ENCODE measurements around the gene PSAPL1.

PSAPL1 gene

DNA sequence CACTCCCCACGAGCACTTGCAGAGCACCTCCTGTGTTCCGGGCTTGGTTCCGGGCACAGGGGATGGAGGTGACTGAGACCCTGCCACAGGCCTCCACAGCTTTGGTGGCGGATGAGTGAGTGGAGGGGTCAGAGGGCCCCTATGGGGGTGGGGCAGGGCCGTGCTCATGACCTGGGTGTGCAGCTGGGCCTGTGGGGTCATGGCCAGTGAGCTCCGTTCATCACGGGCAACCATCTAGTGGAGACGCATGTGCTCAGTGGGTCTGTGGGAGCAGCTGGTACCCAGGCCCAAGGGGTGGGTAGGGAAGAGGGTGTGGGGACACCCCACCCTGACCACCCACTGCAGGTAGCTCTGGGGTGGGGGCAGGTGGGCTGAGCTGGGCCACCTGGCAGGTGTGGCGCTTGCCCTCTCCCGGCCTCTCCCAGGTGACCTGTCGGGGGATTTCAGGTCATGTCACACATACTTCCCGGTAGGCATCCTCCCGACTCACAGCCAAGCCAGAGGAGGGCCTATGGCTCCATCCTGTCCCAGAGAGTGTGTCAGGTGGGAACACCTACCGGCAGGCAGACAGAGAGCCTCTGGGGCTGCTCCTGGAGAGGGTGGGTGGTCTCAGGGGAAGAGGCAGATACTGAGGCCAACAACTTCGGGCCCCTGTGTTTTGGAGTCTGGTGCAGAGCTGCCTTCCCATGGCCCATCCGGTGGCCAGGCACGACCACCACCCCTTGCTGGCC lies 3.6 kb downstream of the PSAPL1 start:
- DNase-seq = no peak

DNA sequence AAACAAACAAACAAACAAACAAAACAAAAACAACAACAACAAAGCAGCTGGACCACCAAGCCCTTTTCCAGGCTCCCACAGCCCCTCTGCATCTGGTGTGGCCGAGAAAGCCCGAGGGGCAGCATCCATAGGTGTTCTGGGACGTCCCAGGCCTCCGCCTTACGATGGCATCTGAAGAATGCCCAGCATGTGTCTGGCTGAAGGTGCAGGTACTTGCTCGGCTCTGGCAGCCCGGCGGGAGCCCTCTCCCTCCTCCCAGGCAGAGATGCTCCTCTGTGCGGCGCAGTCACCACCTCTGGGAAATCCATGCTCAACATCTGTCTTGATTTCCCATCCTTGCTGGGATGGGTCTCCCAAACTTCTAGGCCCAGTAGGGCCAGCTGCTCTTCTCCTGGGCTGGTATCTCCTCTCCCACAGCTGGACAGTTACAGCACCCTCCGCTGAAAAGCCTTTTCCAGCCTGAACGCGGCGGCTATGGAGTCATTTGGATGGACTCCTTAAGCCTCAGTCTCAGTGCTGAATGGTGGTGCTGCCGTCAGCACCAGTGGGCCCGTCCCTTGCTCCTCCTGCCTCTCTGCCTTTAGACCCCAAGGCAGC lies 4.3 kb downstream of the PSAPL1 start:
- no peak for DNase-seq

DNA sequence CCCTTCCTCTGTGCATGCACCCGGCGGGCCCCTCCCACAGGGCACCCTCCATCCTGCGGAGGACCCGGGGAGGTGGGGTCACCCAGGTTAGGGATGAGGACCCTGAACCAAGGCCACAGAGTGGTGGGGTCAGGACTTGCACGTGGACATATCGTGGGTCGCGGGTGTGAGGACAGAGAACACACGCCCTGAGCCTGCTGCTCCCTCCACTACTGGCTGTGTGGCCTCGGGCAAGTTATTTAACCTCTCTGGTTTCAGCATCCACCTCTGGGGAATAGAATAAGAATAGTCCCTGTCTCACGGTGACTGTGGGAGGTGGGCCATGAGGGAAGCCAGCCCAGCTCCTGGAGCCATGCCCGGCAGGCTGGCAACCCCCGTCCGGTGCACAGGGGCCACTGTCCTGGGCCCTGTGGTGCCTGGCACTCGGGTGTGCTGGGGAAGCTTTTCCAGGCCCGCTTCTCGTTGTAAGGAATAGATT lies 5.1 kb downstream of the PSAPL1 start:
- no peak for DNase-seq

DNA sequence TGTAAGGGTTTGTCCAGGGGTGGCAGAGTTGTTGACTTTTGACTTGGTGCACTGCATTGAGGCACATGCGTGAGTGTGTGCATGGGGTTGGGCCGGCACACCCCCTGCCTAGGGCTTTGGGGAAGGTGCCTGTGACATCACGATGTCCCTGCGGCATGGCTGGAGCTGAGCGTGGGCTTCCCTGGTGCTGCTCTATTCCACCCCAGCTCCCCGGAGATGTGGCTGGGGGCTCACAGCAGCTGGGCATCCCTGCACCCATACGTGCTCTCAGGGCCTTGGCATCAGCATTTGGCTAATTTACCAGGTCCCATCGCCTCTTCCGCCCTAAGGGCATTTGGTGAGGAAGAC lies 5.7 kb downstream of the PSAPL1 start:
- no peak for DNase-seq

DNA sequence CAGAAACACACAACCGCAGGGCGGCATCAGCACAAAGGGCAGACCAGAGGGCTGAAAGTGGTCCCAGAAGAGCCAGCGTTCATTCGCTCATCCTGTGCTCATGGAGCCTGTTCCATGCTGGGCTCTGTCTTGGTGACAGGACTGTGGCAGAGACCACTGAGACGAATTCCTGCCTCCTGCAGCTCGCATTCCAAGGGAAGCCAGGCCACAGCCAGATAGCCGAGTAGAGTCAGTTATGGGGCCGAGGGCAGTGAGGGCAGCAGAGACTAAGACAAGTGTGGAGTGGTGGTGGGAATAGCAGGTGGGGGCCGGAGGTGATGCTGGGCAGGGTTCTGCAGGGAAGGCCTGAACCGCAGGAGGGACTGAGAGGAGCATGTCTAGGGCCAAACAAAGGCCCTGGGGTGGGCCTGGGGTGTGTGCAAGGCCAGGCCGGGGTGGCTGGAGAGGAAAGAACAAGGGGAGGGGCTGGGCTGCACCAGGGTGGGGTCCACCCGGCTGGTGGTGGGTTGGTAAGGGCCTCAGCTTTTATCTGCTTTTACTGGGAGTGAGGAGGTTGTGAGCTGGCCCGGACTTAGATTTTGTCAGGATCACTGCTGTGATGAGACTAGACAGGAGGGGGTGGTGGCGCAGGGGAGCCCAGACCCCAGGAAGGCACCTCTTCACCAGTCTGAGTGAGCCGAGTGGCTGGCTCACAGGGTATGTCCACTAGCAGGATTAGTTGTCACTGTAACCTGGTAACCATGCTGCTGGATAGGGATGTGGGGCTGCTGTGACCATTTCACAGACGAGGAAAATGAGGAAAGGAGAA lies 6.3 kb downstream of the PSAPL1 start:
- DNase-seq = no peak

DNA sequence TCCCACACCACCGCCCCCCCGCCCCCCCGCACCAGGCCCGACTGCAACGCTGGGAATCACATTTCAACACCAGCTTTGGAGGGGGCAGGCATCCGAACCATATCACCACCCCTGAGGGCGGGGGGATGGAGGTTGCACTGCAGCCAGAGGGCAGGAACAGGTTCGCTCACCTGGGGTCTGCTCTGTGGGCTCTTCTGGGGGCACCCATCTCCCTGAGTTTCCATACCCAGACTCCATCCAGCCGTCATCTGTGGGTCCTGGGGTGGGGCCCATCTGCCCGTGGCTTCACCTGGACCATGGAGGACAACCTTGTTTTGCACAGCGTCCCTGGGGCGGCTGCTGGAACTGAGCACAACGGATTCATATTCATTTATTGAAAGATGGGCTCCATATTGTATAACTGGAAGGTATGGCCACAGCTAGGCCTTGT lies 6.9 kb downstream of the PSAPL1 start:
- DNase-seq = no peak

DNA sequence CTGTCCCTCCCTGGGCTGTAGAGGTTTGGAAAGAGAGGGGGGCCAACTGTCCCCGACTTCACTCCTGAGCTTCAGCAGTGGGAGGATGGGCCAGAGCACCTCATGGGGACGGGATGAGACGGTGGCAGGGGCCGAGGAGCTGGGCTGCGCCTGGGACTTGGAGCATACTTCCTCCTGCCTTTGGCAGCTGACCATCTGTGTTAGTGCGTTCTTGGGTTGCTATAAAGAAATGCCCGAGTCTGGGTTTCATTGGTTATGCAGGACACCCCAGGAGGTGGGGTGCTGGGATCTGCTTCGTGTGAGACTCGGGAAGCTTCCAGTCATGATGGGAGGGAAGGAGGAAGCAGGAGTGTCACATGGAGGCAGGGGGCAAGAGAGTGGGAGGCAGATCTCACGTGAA lies 7.4 kb downstream of the PSAPL1 start:
- DNase-seq = no peak

DNA sequence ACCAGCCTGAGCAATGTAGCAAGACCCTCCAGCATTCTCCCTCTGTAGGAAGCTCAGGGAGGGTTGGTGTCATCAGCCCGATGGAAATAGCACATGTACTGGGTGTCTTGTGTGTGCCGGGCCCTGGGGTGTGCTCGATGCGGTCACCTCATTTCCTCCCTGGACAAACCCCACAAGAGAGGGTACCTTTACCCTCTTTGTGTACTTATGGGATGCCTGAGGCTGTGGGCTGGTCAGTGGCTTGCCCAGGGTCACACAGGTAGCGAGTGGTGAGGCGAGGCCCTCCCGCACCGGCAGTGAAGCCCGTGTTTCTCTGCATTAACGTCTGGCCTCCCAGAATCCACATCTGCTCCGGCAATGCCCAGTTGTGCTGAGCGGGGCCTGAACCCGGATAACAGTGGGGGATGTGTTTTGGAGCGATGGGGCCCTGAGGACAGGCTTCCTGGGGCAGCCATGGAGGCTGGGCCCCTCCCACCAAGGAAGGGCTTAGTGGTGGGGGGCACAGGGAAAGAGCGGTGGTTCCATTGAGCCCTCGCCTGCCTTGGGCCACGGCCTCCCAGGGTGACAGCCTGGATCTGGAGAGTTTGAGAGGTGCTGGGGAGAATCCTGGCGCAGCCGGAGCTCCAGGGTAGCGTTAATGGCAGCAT lies 8.1 kb downstream of the PSAPL1 start:
- DNase-seq = no peak

DNA sequence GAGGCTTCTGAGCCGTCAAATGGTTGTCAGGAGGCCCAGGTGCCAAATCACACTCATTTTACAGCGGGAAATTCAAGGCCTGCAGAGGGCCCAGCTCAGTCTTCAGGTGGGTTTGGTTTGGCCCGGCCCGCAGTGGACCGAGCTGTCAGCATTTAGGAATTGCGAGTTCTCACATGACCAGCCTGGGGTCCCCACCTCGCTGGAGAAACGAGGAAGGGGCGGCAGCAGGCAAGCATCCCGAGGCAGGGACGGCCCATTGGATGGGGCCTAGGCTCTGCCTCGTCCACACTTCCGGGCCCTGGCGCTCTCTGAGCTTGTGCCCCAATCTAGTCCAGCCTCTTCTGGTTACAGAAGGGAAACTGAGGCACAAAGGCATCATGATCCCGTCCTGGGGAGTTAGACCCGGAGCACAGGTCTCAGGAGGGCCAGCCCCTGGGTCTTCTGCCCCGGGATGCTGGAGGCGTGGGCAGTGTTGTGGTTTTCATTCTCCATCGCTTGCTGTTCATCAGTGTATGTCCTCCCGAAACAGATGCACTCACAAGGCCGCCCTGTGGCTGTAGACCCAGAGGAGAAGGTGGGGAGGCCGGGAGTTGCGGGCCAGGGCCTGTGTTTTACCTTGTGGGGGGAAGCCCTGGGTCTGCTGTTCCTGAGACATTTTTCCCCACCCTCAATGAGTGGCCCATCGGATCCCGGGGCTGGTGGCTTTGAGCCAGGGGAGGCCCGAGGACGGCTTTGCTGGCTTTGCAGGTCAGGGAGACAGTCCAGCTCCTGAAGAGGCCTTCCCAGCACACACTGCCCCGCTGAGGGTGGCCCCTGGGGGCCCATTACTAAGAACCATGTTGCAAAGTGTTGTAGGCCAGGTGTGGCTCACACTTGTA lies 8.9 kb downstream of the PSAPL1 start:
- no peak for DNase-seq

DNA sequence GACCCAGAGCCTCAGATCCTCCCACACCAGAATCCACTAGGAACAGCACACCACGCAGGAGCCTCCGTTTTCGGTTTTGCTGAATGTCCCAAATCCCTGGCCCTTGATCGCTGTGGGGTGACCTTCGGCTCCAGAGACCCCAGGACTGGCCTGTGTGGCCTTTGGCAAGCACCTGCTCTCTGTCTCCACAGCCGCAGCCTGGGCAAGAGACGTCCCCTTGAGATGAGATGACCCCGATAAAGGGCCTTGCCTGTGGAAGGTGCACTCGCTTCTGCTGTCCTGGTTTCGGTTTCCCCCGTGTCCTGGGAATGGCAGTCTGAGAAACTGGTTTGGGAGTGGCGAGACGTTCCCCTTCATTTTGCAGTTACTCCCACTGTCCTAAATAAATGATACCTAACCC lies 9.6 kb downstream of the PSAPL1 start:
- DNase-seq = no peak

DNA sequence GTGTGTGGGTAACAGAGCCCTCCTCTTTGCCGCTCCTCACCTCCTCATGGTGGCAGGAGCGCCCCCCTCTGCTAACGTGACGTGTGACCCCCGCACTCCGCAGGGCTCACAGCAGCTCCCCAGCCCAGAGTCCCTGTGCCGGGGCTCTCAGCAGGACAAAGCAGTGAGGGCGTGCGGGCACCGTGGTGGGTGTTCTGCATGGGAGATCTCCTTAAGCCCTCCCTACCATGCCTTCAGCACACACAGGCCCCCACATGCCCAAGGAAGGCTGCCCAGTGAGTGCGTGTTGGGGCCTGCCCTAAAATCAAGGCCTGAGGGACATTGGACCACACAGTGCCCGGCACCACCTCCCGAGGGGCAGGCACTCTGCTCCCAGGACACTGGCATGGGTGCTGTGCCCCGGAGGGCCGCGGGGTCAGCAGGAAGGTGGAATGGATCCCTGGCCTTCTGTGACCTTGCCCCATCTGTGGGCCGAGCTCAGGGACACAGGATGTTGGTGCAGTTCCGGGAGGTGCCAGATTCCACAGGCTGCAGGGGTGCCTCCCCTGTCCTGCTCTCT lies 10.1 kb downstream of the PSAPL1 start:
- DNase-seq = no peak

DNA sequence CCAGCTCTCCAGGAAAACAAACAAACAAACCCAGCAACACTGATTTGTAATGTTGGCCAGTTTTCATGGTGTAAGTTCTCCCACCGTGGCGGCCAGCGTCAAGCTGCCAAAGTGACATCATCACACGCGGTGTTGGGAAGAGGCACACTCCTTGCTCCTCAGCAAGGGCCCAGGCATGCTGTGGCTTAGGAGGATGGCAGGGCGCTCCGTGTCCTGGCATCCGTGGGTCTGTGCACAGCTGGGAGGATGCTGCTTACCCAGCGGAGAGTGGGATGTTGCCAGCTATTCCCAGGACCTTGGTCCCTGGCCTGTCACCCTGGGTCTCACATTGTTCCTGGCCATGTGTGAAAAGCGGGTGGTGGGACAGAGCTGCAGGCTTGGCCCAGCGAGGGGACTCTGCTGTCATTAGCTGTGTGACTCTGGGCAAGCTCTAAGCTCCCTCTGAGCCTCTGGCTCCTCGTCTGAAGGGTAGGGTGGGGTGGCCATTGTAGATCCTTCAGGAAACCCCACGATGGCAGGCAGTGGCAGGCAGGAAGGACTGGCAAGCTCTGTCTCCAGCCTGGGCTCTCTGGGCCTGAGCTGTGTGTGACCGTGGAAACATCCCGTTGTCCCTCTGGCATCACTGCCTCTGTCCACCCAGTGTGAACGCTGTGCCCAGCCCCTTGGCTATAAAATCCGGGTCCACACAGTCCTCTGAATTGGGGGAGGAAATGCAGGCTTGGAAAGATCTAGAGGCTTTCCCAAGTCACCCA lies 10.8 kb downstream of the PSAPL1 start:
- DNase-seq = no peak

DNA sequence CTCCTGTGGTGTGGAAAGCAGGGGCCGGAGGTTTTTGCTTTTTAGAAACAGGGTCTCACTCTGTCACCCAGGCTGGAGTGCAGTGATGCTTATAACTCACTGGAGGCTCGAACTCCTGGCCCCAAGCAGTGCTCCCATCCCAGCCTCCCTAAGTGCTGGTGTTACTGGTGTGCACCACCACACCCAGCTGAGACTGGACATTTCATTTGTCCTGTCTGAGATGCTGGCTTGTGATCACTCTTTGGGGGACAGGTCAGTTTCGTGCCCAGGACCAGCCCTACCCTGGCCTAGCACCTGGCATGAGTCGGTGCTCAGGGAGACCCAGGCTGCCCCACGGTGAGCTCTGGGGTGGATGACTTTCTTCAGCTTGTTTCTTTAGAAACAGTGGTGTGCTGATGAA lies 11.3 kb downstream of the PSAPL1 start:
- DNase-seq = no peak

DNA sequence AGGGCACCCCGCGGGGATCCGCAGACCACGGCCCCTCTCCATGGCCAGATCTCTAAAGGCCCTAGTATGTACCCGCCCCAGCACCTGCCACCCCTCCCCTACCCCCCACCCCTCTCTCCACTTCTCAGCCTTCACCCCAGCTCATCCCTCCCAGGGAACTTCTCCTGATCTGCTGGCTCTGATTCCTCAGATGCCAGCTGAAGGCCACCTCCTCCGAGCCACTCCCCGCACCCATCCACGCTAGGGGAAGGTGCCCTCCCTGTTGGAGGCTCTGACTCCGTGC lies 11.9 kb downstream of the PSAPL1 start:
- DNase-seq = no peak

DNA sequence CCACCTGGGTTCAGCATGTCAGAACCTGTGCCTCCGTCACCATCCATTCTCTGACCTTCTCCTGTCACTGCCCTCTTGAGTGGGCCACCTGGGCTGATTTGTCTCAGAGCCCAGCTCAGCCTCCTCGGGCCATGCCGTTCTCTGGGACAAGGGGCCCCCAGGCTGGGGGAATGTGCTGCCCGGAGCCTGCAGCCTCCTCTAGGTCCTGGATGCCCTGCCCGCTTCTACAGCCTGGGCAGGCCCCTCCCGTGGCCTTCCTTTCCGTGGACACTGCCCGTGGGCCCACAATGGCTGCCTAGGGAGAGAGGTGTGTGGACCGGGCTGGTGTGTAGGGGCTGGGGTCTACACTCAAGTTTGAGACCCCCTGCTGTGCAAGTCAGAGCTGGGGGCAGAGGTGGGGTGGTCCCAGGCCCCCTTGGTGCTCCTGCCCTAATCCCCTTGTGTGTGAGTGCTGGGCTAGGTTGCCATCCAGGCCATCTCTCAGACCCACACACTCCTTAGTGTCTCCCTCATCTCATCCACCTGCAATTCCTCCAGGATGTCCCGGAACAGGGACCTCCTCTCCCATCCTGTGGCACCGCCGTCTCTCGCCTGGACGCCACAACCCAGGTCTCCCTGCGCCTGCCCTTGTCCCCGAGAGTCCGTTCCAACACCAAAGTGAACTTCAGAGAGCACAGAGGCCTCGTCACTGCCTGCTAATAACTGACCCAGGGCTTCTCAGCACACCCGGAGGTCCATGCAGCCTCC lies 12.4 kb downstream of the PSAPL1 start:
- DNase-seq = no peak

DNA sequence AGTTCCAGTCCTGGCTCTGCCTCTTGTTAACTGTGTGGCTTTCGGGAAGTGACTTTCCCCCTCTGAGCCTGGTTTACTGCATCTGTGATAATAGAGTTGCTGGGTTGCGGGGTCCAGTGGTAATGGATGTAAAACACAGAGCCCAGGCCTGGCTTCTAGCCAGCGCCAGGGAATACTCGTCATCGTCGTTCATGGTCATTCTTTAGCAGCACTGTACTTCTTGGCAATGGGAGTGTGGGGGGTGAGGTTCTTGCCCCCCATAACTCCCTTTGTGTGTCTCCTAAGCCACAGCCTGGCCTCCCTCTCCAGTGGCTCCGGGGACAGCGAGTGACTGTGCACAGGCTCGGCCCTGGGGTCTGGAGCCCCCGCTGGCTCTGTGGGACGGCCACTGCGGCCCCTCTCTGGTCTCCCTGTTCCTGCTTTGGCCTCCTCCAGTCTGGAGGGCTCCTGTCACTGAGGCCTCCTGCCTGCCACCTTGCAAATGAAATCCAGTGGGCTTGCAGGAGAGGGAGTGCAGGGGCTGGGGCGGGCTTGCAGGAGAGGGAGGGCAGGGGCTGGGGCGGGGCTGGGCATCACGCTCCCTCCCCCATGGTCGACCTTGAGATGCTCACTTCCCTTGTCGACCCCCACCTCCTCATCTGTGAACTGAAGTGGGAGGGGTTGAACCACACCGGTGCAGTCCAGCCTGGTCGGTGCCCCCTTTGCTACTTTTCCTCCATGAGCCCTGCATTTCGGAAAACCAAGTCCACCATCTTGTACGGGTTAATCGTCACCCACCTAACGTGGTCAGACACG lies 13.2 kb downstream of the PSAPL1 start:
- no peak for DNase-seq

DNA sequence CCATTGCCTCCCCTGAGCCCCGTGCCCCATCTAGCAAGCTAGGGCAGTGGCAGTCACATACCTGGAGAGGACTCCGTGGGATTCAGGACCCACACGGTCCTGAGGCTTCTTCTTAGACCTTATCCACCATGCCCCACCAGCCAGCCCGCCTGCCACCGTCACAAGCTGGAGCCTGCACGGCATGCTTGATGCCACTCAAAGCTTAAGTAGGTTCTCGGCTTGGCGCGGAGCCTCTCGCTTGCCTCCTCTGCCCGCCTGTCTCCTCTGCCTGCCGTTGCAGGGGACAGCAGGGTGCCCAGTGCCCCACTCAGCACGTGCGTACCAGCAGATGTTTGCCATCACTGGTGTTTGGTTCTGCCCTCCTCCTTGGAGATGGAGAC lies 14.1 kb downstream of the PSAPL1 start:
- DNase-seq = no peak

DNA sequence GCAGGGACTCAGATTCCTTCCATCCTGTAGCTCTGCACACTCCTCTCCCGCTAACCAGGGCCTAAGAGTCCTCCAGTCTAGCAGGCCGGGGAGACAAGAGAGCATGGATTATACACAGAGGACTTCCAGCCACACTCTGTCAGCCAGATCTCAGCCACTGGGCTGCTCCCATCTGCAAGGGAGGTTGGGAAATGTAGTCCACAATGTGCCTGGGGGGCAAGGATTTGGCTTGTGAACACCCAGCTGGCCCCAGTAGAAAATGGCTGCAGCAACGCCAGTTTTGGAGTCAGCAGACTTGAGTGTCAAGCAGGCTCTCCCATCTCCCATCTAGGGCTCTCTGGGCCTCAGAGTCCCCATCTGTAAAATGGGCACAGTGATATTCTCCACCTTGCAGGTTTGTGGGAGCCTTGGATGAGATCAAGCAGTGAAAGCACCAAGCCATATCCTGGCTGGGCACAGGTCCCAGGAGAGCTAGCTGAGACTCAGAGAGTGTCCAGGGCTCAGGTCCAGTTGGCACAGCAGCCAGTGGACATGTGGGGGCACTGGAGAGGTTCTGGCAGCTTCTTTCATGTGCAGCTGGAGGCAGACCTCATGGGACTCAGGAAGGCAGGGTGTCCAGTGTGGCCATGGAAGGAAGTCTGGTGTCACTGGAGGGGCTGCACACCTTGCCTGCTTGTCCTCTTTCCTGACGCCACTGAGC lies 14.6 kb downstream of the PSAPL1 start:
- DNase-seq = no peak

Measured in effector CD4-positive, alpha-beta T cell (primary cell).